GM23338 (cell line): ENCODE results near the gene LCMT1. TPM values are rescaled to one million over a fixed set of nuclear protein-coding genes. Genes with fewer than 3 reads are reported as not detected.

Experiments used
- ATAC-seq: fragments of 200-7000 bp; cut with Tn5 transposase; 3 replicates; pipeline ENCODE4 v1.9.1; 2020
- DNase-seq: peaks from one replicate; pipeline ENCODE4 v3.0.0-alpha.2; 2015; ENCODE audit warnings: low spot score
- H2AFZ ChIP-seq: fragments of 200-600 bp; sonication (generic); 2 replicates; pipeline ENCODE4 v1.8.0; 2016; ENCODE audit warnings: antibody characterized with exemption, mild to moderate bottlenecking, moderate library complexity
- H3F3A ChIP-seq: fragments of 200-600 bp; sonication (generic); replicated peaks from 2 replicates; pipeline ENCODE4 v1.8.0; 2017; ENCODE audit warnings: antibody characterized with exemption, mixed run types, low read depth
- H3K27ac ChIP-seq: fragments of 200-600 bp; sonication (generic); 2 replicates; pipeline ENCODE4 v1.6.1; 2016; ENCODE audit warnings: low read depth
- H3K27me3 ChIP-seq: fragments of 200-600 bp; sonication (generic); 2 replicates; pipeline ENCODE4 v1.8.0; 2016; ENCODE audit warnings: mild to moderate bottlenecking, mixed run types, moderate library complexity; ENCODE audit not compliant: insufficient read depth
- H3K36me3 ChIP-seq: fragments of 200-600 bp; sonication (generic); 2 replicates; pipeline ENCODE4 v1.8.0; 2016; ENCODE audit warnings: mild to moderate bottlenecking; ENCODE audit not compliant: insufficient read depth
- H3K4me1 ChIP-seq: fragments of 200-600 bp; sonication (generic); 2 replicates; pipeline ENCODE4 v1.8.0; 2016; ENCODE audit warnings: mild to moderate bottlenecking, moderate library complexity; ENCODE audit not compliant: insufficient read depth
- H3K4me2 ChIP-seq: fragments of 200-600 bp; sonication (generic); 2 replicates; pipeline ENCODE4 v1.7.1; 2017; ENCODE audit warnings: mixed run types
- H3K4me3 ChIP-seq: fragments of 200-600 bp; sonication (generic); 2 replicates; pipeline ENCODE4 v1.6.1; 2016; ENCODE audit warnings: mixed run types
- H3K79me2 ChIP-seq: fragments of 200-600 bp; sonication (generic); replicated peaks from 2 replicates; pipeline ENCODE4 v1.8.0; 2017; ENCODE audit warnings: mild to moderate bottlenecking; ENCODE audit not compliant: insufficient read depth
- H3K9me2 ChIP-seq: fragments of 200-600 bp; sonication (generic); 2 replicates; pipeline ENCODE4 v1.8.0; 2017; ENCODE audit not compliant: insufficient read depth
- H4K20me1 ChIP-seq: fragments of 200-600 bp; sonication (generic); replicated peaks from 2 replicates; pipeline ENCODE4 v1.8.0; 2017; ENCODE audit warnings: mild to moderate bottlenecking; ENCODE audit not compliant: insufficient read depth
- H3K27ac Mint-ChIP-seq: 2 replicates; pipeline ENCODE4 v1.8.0; 2020; ENCODE audit warnings: inconsistent platforms, mild to moderate bottlenecking, moderate library complexity, mixed read lengths
- H3K27me3 Mint-ChIP-seq: 3 replicates; pipeline ENCODE4 v1.8.0; 2022; ENCODE audit warnings: low read depth, mild to moderate bottlenecking, moderate library complexity, mixed read lengths, inconsistent platforms; ENCODE audit not compliant: insufficient read depth, poor library complexity
- H3K36me3 Mint-ChIP-seq: 3 replicates; pipeline ENCODE4 v1.8.0; 2021; ENCODE audit warnings: low read depth, mild to moderate bottlenecking, inconsistent platforms, moderate library complexity, mixed read lengths
- H3K4me1 Mint-ChIP-seq: 3 replicates; pipeline ENCODE4 v1.8.0; 2020; ENCODE audit warnings: mild to moderate bottlenecking, inconsistent platforms, mixed read lengths
- H3K4me3 Mint-ChIP-seq: 3 replicates; pipeline ENCODE4 v1.8.0; 2021; ENCODE audit warnings: moderate library complexity, mild to moderate bottlenecking, inconsistent platforms, mixed read lengths
- H3K9me3 Mint-ChIP-seq: 3 replicates; pipeline ENCODE4 v1.8.0; 2020; ENCODE audit warnings: moderate library complexity, mild to moderate bottlenecking, inconsistent platforms, mixed read lengths
- CREB1 ChIP-seq: fragments of 250-450 bp; sonication (Bioruptor Pico); IDR thresholded peaks from 2 replicates; pipeline ENCODE4 v1.5.0; 2020; ENCODE audit warnings: low read depth, mild to moderate bottlenecking, moderate library complexity
- ETS1 ChIP-seq: IDR thresholded peaks from 2 replicates; pipeline ENCODE4 v1.6.1; 2016; ENCODE audit warnings: antibody characterized with exemption
- EZH2 ChIP-seq: fragments of 200-600 bp; sonication (generic); IDR thresholded peaks from one replicate; pipeline ENCODE4 v1.8.0; 2017; ENCODE audit warnings: antibody characterized with exemption, mild to moderate bottlenecking, low read depth; ENCODE audit not compliant: unreplicated experiment
- EZH2phosphoT487 ChIP-seq: fragments of 200-600 bp; sonication (generic); IDR thresholded peaks from one replicate; pipeline ENCODE4 v1.8.1; 2018; ENCODE audit warnings: antibody characterized with exemption; ENCODE audit not compliant: unreplicated experiment
- JUNB ChIP-seq: IDR thresholded peaks from one replicate; pipeline ENCODE4 v1.6.1; 2016; ENCODE audit warnings: antibody characterized with exemption; ENCODE audit not compliant: unreplicated experiment
- NANOG ChIP-seq: IDR thresholded peaks from 2 replicates; pipeline ENCODE4 v1.6.1; 2016; ENCODE audit warnings: antibody characterized with exemption, borderline replicate concordance
- POLR2AphosphoS5 ChIP-seq: IDR thresholded peaks from 2 replicates; pipeline ENCODE4 v1.6.1; 2016; ENCODE audit warnings: antibody characterized with exemption, low read depth
- ZNF114 ChIP-seq: fragments of 250-450 bp; sonication (Bioruptor Pico); IDR thresholded peaks from 2 replicates; pipeline ENCODE4 v1.5.0; 2020; ENCODE audit warnings: mild to moderate bottlenecking, moderate library complexity
- ZNF331 ChIP-seq: fragments of 250-450 bp; sonication (Bioruptor Pico); IDR thresholded peaks from 2 replicates; pipeline ENCODE4 v1.5.0; 2020; ENCODE audit warnings: low read depth, mild to moderate bottlenecking, moderate library complexity
- ZNF462 ChIP-seq: fragments of 250-450 bp; sonication (Bioruptor Pico); IDR thresholded peaks from 2 replicates; pipeline ENCODE4 v1.5.0; 2020; ENCODE audit warnings: mild to moderate bottlenecking, moderate library complexity
- polyA plus RNA-seq: library from polyadenylated mRNA; unstranded; fragments of >200 nt; fragmentation: Nextera tagmentation; extraction: Ambion mirVana; gene quantifications from 2 replicates; pipeline ENCODE4 v1.2.1, GENCODE V29; 2016
- total RNA-seq: library from RNA; depleted of rRNA; stranded (reverse); fragments of >200 nt; shearing (Covaris generic); gene quantifications from 2 replicates; pipeline ENCODE4 v1.2.3, GENCODE V29; 2014

LCMT1 gene
- total and polyA plus RNA-seq, 2 experiments from 2014 or later = 56.2 to 84.6 TPM

- TF ChIP-seq ZNF462 (CRISPR knock-in tag) (no peak), EZH2phosphoT487 (no peak), ZNF331 (CRISPR knock-in tag) (no peak), CREB1 (CRISPR knock-in tag) (no peak), EZH2 (no peak), ZNF114 (no peak), POLR2AphosphoS5 (no peak)
Observed at GRCh38 chr16:25189305-25189704, 77.8 kb downstream of the LCMT1 start (continued).

- peaks cover 6% of the 10 kb centered on the region for H3K27me3 Mint-ChIP-seq
- Histone ChIP-seq H3K9me2 (0 out of 2 replicates have a peak, but pooled peaks cover 2% of the 10 kb centered on the region), H3K4me2 (no peak overlapping the region), H3K27me3 (no peaks in the 10 kb centered on the region), H4K20me1 (no peaks in the 10 kb centered on the region; the same call in 1 of the 2 replicates), H3F3A (no peaks in the 10 kb centered on the region), H3K4me1 (no peaks in the 10 kb centered on the region), H3K4me3 (no peak overlapping the region), H2AFZ (no peak overlapping the region), H3K27ac (no peak overlapping the region), H3K79me2 (no peaks in the 10 kb centered on the region), H3K36me3 (no peaks in the 10 kb centered on the region)
- TF ChIP-seq ZNF462 (CRISPR knock-in tag) = no peak
- no peak for TF ChIP-seq ZNF331 (CRISPR knock-in tag)
- TF ChIP-seq CREB1 (CRISPR knock-in tag) = no peak
- TF ChIP-seq ETS1 = no peak
- TF ChIP-seq NANOG = no peak
- no peak for TF ChIP-seq JUNB
- no peak for ATAC-seq
- H3K36me3 Mint-ChIP-seq = no peaks in the 10 kb centered on the region
- no peak overlapping the region for H3K4me3 Mint-ChIP-seq
- DNase-seq = no peak
- no peak overlapping the region for H3K27ac Mint-ChIP-seq
- no peaks in the 10 kb centered on the region for H3K9me3 Mint-ChIP-seq
- no peaks in the 10 kb centered on the region for H3K4me1 Mint-ChIP-seq
Observed at GRCh38 chr16:25192096-25192495, 80.6 kb downstream of the LCMT1 start.
